HepG2 (cell line): ENCODE results near the gene RAB3C. TPM values are rescaled to one million over a fixed set of nuclear protein-coding genes. Genes with fewer than 3 reads are reported as not detected.

Source experiments
- BCL6 ChIP-seq: IDR thresholded peaks from 2 replicates; pipeline ENCODE4 v1.6.1; 2016; ENCODE audit warnings: missing genetic modification reagents, missing compliant biosample characterization
- DPF2 ChIP-seq: sonication (generic); formaldehyde crosslinking; IDR thresholded peaks from 2 replicates; pipeline ENCODE4 v1.4.0; 2020; ENCODE audit warnings: mild to moderate bottlenecking, low read depth, missing genetic modification reagents, borderline replicate concordance
- EP300 ChIP-seq, 3 experiments: sonication (generic) in 1 of 3; formaldehyde crosslinking in 1 of 3; IDR thresholded peaks; 2 replicates each; pipeline versions ENCODE4 v1.5.1 to v1.6.1; 2011 to 2020; ENCODE audit warnings: low read depth in 2 of 3, low read length in 2 of 3, borderline replicate concordance in 1 of 3, improper control_type of control experiment in 1 of 3, mild to moderate bottlenecking in 1 of 3, missing genetic modification reagents in 1 of 3, moderate library complexity in 1 of 3
- FOXA1 ChIP-seq, 2 experiments: fragments of 450-650 bp in 1 of 2; sonication (generic) in 1 of 2; formaldehyde crosslinking in 1 of 2; IDR thresholded peaks; 2 replicates each; pipeline versions ENCODE4 v1.4.0 to v1.6.1; 2016 to 2020; ENCODE audit warnings: missing genetic modification reagents in 1 of 2
- GLI4 ChIP-seq: sonication (generic); formaldehyde crosslinking; IDR thresholded peaks from 2 replicates; pipeline ENCODE4 v1.5.1; 2020; ENCODE audit warnings: missing genetic modification reagents, mild to moderate bottlenecking, moderate library complexity, borderline replicate concordance
- RCOR2 ChIP-seq: IDR thresholded peaks from 2 replicates; pipeline ENCODE4 v1.6.1; 2016; ENCODE audit warnings: missing biosample characterization, missing genetic modification reagents
- REPIN1 ChIP-seq: sonication (generic); formaldehyde crosslinking; IDR thresholded peaks from 2 replicates; pipeline ENCODE4 v1.8.0; 2022; ENCODE audit warnings: missing genetic modification reagents, low read depth, mild to moderate bottlenecking, borderline replicate concordance
- RXRA ChIP-seq: sonication (generic); formaldehyde crosslinking; IDR thresholded peaks from 2 replicates; pipeline ENCODE4 v1.5.1; 2020; ENCODE audit warnings: missing genetic modification reagents
- RXRB ChIP-seq: IDR thresholded peaks from 2 replicates; pipeline ENCODE4 v1.6.1; 2016; ENCODE audit warnings: borderline replicate concordance, missing genetic modification reagents, missing compliant biosample characterization
- SOX5 ChIP-seq: IDR thresholded peaks from 2 replicates; pipeline ENCODE4 v1.6.1; 2016; ENCODE audit warnings: borderline replicate concordance
- STAG1 ChIP-seq: sonication (generic); formaldehyde crosslinking; IDR thresholded peaks from 2 replicates; pipeline ENCODE4 v1.4.0; 2020; ENCODE audit warnings: missing genetic modification reagents
- ZMAT5 ChIP-seq: sonication (generic); formaldehyde crosslinking; IDR thresholded peaks from 2 replicates; pipeline ENCODE4 v1.5.0; 2020; ENCODE audit warnings: mild to moderate bottlenecking, low read depth, missing genetic modification reagents, borderline replicate concordance
- ZNF142 ChIP-seq: sonication (generic); formaldehyde crosslinking; IDR thresholded peaks from 2 replicates; pipeline ENCODE4 v1.4.0; 2020; ENCODE audit warnings: missing genetic modification reagents
- ZNF331 ChIP-seq: sonication (generic); formaldehyde crosslinking; IDR thresholded peaks from 2 replicates; pipeline ENCODE4 v1.4.0; 2020; ENCODE audit warnings: missing genetic modification reagents
- ZNF841 ChIP-seq: sonication (generic); formaldehyde crosslinking; IDR thresholded peaks from 2 replicates; pipeline ENCODE4 v1.8.1; 2023; ENCODE audit warnings: missing genetic modification reagents, borderline replicate concordance
- polyA plus RNA-seq, 8 experiments: library from polyadenylated mRNA; depleted of rRNA in 3 of 8; stranded (reverse) in 7 of 8; unstranded in 1 of 8; fragments of >200 nt; fragmentation: Illumina TruSeq in 4 of 8; extraction: Trizol in 4 of 8; gene quantifications; 2 replicates each; pipeline versions ENCODE4 v1.2.1 to v1.2.3, GENCODE V29; 2011 to 2016; ENCODE audit warnings: low read depth in 4 of 8, missing spikeins in 1 of 8, mixed read lengths in 1 of 8; ENCODE audit not compliant: insufficient read depth in 1 of 8
- total RNA-seq, 5 experiments: library from RNA; depleted of rRNA; stranded (reverse); fragments of >200 nt; fragmentation: Illumina TruSeq; extraction: Trizol; gene quantifications; 2 replicates each; pipeline ENCODE4 v1.2.3, GENCODE V29; 2016; ENCODE audit warnings: low read depth in 1 of 5
- TF ChIP-seq, protein P1 (sequence below): sonication (generic); formaldehyde crosslinking; IDR thresholded peaks from 2 replicates; pipeline ENCODE4 v1.4.0; 2020; ENCODE audit warnings: missing genetic modification reagents, mild to moderate bottlenecking, borderline replicate concordance
- TF ChIP-seq, protein P2 (sequence below): sonication (generic); formaldehyde crosslinking; IDR thresholded peaks from 2 replicates; pipeline ENCODE4 v1.4.0; 2020; ENCODE audit warnings: missing genetic modification reagents
- TF ChIP-seq, protein P3 (sequence below): IDR thresholded peaks from 2 replicates; pipeline ENCODE4 v1.6.1; 2016; ENCODE audit warnings: control low read depth

RAB3C gene
- total and polyA plus RNA-seq, 2 of the 13 experiments (the other 11 are each of a cell fraction or from before 2014, with no cell fraction given): not detected

- TF ChIP-seq ZNF142 (CRISPR knock-in tag) (no peak), ZNF331 (no peak), ZMAT5 (CRISPR knock-in tag) (no peak), GLI4 (CRISPR knock-in tag) (no peak), REPIN1 (CRISPR knock-in tag) (0 out of 2 replicates have a peak, but pooled peaks have one; percentile 38), ZNF841 (no peak), FOXA1 (IDR thresholded peaks at IDR 0.05) (peak; percentile 79), FOXA1 (CRISPR knock-in tag; IDR thresholded peaks at IDR 0.05) (peak; percentile 94), SOX5 (CRISPR knock-in tag) (peak; percentile 88), RXRB (CRISPR knock-in tag) (peak; percentile 61; the same call in 1 of the 2 replicates), RCOR2 (CRISPR knock-in tag) (peak; percentile 61; the same call in 1 of the 2 replicates), RXRA (CRISPR knock-in tag) (peak; percentile 38; the same call in 1 of the 2 replicates), EP300 (IDR thresholded peaks at IDR 0.05; ENCODE audit: low read depth in 2 of 2, low read length in 2 of 2) (peak in 1 of 2 experiments; percentile 42; a peak in 1 of 4 replicates), EP300 (CRISPR knock-in tag; IDR thresholded peaks at IDR 0.05; ENCODE audit: borderline replicate concordance) (no peak), DPF2 (CRISPR knock-in tag) (peak; percentile 44; the same call in 1 of the 2 replicates), BCL6 (peak; percentile 31; the same call in 1 of the 2 replicates), STAG1 (CRISPR knock-in tag) (peak; percentile 52)
- TF ChIP-seq, protein P1, sequence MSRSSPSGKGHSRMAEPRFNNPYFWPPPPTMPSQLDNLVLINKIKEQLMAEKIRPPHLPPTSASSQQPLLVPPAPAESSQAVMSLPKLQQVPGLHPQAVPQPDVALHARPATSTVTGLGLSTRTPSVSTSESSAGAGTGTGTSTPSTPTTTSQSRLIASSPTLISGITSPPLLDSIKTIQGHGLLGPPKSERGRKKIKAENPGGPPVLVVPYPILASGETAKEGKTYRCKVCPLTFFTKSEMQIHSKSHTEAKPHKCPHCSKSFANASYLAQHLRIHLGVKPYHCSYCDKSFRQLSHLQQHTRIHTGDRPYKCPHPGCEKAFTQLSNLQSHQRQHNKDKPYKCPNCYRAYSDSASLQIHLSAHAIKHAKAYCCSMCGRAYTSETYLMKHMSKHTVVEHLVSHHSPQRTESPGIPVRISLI (CRISPR knock-in tag): no peak
- TF ChIP-seq, protein P2, sequence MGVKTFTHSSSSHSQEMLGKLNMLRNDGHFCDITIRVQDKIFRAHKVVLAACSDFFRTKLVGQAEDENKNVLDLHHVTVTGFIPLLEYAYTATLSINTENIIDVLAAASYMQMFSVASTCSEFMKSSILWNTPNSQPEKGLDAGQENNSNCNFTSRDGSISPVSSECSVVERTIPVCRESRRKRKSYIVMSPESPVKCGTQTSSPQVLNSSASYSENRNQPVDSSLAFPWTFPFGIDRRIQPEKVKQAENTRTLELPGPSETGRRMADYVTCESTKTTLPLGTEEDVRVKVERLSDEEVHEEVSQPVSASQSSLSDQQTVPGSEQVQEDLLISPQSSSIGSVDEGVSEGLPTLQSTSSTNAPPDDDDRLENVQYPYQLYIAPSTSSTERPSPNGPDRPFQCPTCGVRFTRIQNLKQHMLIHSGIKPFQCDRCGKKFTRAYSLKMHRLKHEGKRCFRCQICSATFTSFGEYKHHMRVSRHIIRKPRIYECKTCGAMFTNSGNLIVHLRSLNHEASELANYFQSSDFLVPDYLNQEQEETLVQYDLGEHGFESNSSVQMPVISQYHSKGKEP (CRISPR knock-in tag): no peak
- TF ChIP-seq, protein P3, sequence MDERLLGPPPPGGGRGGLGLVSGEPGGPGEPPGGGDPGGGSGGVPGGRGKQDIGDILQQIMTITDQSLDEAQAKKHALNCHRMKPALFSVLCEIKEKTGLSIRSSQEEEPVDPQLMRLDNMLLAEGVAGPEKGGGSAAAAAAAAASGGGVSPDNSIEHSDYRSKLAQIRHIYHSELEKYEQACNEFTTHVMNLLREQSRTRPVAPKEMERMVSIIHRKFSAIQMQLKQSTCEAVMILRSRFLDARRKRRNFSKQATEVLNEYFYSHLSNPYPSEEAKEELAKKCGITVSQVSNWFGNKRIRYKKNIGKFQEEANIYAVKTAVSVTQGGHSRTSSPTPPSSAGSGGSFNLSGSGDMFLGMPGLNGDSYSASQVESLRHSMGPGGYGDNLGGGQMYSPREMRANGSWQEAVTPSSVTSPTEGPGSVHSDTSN (CRISPR knock-in tag): no peak
These were observed 267.2 kb downstream of the RAB3C start (continued) for GRCh38 chr5:58849921-58850667.
